HG03571 (cell line): ENCODE results near the gene NLGN4Y.

Experiments used
- ATAC-seq: cut with Tn5 transposase; IDR thresholded peaks from one replicate; pipeline ENCODE4 v1.9.1; 2021; ENCODE audit not compliant: unreplicated experiment

The NLGN4Y gene

DNA sequence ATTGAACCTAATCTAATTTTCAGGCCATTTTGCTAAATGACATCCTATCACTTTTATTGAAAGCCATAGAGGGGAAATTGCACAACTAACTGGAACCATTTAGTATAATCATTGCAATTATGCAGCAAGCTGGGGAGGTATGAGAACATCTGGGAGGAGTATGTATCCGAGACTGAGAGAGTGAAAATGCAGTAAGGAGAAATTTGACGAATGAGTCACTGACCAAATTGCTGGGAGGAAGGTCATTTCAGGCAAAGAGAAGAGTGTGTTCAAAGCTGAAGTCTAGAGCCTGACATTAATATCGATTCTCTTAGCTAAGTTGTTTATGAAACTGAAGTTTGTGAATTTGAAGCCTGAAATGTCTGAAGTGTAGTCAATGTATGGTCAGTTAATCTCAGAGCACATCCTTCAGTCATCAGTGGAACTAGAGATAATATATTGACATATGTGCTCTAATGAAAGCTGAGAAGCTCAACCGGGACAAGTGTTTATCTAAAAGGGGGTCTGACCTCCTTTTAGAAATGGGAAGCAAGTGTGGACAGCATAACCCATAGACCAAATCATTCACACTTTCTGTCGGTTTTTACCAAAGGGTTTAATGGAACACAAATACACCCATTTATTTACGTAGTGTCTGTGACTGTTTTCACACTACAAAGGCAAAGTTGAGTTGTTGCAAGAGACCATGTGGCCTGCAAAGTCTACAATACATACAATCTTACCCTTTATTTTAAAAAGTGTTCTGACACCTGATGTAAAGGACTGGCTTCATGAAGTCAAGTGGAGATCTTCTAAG, 120.0 kb downstream of the NLGN4Y start:
- no peak for ATAC-seq

DNA sequence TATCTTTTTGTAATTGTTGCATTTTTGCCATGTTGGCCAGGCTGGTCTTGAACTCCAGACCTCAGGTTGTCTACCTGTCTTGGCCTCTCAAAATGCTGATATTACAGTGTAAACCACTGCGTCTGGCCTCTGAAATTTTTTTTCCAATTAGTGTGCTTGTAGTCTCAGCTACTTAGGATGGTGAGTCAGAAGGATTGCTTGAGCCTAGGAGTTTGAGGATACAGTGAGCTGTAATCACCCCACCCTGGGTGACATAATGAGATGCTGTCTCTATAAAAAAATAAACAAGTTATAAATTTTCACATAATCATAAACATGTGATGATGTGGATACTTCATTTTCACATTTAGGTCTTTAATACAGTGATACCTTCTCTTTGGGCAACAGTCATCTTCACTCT, 154.9 kb downstream of the NLGN4Y start:
- no peak for ATAC-seq

DNA sequence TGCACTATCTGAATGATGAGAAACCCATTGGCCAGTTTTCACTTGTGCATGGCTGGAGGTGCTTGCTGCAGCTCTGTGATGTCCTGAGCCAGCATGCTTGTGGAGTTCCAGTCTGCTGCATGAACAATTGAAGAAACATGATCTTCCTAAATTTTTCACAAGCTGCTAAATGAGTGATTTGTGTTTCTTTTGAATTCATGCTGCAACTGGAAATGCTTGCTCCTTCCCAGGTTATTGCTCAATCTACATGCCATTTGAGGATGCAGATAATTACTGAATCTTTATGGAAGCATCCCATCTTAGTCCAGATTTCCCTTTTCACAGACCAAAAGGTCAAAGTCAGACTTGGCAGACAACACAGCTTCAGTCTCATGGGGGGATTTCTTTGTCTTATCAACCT, 170.2 kb downstream of the NLGN4Y start:
- no peak for ATAC-seq

DNA sequence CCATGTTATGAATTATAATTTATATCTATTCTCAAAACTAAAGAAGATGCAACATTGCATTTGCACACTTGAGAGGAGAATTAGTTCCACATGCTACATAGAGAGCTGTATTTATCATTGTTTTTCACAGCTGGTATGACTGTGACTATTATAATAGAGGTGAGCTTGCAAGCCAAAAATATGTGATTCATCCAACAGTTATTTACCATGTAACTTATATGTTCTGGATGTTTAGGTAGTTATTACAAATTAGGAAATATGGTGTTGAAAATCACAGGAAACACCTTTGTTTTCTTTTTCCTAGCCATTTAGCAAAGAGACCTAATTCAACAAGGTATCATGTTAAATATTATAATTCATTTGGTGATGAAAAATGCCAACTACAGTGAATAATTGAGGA, 183.8 kb downstream of the NLGN4Y start:
- ATAC-seq: no peak

DNA sequence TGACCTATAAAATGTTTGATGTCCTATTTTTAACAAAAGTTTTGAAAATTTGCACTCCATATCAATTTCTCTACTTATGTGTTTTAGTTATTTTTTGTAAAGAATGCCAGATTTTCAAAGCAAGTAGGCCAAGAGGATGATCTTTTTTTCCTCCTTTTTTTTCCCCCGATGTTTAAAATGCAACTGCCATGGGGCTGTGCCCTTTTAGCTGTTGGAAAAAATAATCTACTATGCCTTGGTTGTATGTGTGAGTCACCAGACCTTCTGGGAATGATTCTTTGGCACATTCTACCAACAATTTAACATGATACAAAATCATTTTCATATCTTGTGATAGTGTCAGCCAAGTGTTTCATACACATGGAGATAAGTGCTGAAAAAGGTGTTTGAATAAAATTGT, 217.3 kb downstream of the NLGN4Y start:
- ATAC-seq: no peak

DNA sequence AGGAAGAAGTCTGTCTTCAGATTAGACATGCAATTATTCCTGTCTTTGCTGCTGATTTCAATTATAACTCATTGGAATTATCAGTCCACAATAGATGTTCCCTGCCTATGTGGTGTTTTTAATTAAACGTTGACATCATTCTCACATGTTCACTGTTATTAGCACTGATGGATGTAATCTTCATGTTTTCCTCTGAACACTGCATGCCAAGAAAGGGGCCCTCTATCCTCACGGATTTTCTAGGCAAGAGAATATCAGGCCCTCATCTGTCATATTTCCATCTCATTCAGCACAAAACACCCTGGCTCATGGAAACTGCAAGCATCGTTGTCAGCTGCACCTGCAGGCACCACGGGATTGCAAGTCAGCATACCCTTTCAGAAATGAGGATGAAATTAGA, 224.0 kb downstream of the NLGN4Y start:
- no peak for ATAC-seq

DNA sequence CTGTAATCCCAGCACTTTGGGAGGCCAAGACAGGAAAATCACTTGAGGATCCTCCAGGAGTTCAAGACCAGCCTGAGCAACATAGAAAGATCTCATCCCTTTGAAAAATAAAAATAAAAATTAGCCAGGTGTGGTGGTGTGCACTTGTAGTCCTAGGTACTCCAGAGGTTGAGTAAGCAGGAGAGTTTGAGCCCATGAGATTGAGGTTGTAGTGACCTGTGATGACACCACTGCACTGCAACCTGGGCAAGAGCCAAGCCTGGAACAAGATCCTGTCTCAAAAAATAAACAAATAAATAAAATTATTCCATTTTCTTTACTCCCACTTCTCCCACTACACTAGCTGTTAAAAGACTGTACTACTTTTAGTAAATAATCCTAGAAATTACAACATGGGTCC, 231.2 kb downstream of the NLGN4Y start:
- ATAC-seq: no peak

DNA sequence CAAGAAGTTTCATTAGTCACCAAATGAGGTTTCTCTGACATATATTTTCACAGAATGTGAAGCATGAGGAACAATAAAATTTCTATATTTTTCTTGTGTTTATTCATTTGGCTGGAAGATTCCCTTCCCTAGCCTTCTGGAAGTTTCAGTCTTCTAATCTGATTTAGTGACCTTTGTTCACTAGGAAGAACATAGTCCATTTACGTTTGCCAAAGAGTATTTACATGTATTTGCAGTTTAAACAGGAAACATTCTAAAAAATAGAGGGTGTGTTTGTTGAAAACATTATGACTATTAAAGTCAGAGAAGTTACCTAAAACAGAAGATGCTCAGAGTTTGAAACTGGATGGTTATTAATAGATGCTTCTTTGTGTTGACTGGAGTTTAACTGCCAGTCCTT, 238.6 kb downstream of the NLGN4Y start:
- ATAC-seq: no peak

DNA sequence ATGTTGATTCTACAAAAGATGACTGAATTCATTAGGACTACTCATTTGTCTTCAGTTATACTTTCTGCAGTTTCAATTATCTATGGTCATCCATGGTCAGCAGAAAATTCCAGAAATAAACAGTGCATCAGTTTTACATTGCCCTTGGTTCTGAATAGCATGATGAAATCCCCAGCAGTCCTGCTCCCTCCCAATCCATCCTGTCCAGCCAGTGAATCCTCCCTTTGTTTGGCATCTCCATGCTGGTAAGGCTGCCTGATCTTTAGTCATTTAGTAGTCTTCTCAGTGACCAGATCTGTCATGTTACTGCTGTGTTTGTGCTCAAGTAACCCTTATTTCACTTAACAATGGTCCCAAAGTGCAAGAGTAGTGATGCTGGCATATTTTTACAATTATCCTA, 239.3 kb downstream of the NLGN4Y start:
- ATAC-seq: no peak

DNA sequence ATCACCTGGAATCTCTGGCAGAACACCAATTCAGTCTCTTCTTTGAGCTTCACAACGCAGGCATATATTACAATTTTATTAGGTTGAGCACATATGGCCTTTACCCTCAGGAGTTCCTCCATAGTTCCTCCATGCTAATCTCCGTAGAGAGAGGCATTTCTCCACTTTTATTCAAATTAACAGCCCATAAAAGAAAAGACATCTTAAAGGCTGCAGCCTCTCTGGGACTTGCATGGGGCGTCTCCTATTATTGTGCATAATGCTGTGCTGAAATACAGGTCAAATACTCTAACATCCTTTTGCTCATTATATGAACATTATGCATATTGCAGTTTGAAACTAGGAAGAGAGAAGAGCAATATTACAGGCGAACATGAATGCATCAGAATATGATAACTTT, 253.9 kb downstream of the NLGN4Y start:
- ATAC-seq: no peak

DNA sequence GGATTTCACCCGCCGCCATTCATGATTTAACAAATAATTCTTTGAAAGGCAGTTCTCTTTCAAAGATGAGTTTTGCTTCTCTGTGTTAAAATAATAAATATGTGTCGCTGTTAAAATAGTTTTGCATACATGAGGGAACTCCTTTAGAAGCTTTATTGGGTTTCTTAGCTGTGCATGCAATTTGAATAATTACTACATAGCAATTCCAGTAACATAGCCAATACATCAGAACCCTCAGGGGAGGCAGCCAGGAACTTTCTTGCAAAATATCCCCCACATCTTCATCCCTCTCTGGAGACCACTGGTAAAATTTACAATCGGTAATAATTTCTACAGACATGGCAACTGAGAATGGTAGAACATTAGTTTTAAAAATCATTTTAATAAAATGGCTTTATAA, 268.8 kb downstream of the NLGN4Y start:
- no peak for ATAC-seq

DNA sequence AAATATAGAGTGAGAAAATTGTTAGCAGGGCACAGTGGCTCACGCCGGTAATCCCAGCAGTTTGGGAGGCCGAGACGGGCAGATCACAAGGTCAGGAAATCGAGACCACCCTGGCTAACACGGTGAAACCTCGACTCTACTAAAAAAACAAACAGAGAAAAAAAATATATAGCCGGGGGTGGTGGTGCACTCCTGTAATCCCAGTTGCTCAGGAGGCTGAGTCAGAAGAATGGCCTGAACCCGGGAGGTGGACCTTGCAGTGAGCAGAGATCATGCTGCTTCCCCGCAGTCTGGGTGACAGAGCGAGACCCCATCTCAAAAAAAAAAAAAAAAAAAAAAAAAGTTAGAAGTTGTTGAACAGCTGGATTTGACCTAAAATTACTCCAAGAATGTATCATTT, 269.3 kb downstream of the NLGN4Y start:
- no peak for ATAC-seq

DNA sequence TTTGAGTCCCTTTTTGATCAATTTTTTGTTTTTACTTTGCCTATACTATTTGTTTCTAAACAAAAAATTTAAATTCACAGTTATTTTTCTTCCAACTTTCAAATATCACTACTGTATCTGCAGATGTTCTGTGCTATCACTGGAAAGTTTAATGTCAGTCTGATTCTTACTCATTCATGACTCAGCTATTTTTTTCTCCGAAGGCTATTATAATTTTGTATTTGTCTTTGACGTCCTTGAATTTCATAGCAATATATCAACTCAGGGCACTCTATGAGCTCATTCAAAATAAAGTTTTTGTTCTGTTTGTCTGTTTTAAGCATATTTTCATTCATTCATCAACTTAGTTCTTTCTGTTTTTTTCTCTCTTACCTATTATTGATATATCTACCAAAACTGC, 273.7 kb downstream of the NLGN4Y start:
- no peak for ATAC-seq

DNA sequence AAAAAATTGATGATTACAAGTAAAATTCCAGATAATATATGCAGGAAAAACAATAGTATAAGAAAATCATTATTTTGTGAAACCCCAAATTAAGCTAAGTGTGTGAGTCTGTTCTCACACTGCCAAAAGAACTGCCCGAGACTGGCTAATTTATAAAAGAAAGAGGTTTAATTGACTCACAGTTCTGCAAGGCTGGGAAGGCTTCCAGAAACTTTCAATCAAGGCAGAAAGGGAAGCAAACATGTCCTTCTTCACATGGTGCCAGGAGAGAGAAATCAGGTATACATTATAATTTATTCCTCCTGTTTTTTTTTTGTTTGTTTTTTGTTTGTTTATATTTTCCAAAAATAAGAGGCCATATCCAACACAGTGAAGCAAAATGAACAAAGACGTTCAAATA, 276.8 kb downstream of the NLGN4Y start:
- ATAC-seq: no peak

DNA sequence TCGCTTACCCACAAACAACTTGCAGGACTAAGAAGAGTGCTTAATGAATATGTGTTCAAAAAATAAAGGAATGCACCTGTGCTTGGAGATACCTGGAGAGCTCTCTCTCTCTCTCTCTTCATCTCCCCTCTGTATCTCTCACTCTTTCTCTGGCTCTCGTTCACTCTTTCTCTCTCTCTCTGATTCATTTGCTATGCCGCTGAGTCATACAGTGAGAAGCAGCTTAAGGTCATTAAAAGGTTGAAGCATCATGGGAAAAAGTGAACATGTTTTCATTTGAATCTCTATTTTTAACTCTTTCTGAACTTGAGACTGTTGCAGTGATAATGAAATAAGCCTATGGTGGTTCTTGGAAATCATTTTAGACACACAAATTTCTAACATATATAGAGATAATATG, 277.8 kb downstream of the NLGN4Y start:
- ATAC-seq: no peak

DNA sequence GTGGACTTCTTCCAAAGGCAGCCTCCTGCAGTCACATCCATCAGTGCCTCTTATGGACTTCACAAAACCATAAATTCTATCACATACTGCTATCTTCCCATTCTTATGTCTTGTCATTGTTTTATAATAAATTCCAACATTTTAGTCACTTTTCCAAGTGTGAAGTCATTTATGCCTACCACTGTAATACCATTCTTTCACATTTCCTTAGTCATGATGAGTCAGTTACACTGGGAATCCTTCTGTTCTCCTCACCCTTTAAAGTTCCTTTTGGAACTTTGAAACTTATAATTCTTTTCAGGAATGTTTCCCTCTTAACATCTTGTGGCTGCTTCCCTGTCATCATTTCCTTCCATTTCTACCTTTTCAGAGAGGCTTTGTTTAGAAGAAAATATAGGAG, 279.7 kb downstream of the NLGN4Y start:
- no peak for ATAC-seq

DNA sequence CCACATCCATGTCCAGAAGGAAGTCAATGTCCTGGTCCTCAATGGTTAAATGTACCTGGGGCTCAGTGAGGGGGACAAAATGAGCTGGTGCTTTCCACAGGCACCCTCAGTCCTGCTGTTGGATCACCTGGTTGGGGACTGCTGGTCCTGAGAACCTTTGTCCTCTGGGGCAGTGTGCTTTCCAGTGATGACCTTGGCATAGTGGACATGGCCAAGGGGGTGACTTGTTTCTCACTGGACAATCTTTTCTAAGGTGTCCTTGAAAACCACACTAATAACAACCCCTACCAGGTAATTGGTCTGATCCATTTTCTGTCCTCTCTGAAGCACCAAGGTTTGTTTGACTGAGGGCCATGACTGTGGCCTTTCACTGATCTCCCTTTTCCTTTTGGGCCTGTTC, 294.1 kb downstream of the NLGN4Y start:
- ATAC-seq: no peak

DNA sequence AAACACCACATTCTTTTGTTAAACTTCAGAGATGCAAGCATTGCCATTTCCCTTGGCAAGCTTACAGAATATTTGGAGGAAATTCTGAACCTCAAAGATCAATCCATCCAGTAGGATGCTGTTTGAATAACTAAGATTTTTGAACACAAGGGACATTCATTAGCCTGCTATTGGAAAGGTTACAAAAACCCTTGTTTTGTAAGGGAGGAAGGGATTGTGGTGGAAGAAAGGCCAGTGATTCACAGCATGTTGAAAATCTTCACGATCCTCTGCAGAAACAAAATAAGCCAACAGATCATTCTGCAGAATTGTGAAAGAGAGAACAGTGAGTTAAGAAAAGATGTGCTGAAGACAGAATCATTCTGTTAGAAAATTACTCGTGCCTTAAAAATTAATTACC, 297.9 kb downstream of the NLGN4Y start:
- no peak for ATAC-seq

DNA sequence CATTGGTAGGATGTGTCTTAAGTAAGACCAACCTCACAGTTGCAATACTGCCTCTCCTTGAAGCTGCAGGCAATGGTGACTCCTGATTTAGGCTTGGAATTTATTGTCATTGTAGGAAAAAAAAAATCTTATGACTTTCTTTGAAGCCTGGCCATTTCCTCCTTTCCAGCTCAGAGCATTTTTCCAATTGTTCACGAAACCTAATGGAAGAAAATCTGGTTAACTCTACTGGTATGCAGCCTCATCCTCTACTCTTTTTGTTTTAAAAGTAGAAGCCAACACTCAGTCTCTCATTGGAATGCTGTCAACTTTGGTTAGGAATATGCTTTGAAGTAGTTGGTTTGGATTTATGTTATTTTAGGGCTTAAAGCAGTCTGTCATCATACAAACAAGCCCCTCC, 298.6 kb downstream of the NLGN4Y start:
- no peak for ATAC-seq

DNA sequence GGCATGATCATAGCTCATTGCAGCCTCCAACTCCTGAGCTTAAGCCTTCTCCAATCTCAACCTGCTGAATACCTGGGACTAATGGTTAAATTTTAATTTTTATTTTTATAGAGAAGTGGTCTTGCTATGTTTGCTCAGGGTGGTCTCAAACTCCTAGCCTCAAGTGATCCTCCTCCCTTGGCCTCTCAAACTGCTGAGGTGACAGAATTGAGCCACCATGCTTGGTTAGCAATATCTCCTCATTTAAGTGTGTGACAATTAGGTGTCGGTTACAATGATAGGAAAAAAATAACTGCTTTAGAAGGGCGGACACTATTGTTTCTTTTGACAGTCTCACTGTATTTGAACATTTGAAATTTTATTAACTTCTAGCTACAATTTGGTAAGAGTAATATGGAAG, 300.3 kb downstream of the NLGN4Y start:
- no peak for ATAC-seq

DNA sequence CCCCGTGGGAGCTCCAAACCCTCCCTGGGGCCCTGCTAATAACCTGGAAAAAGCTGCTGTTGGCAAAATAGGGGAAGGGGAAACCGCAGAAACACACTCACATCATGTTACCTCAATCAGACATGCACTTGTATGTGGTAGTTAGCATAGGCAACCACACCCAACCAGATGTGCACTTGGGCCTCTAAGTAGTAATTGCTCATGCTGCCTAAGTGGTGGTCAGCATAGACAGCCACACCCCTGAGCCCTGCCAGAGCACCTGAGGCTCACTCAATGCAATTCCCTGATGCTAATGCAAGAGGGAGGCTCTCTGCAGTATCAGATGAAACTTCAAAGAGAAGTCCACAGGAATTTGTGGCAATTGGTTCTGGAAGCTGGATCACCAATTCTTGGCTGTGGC, 301.4 kb downstream of the NLGN4Y start:
- ATAC-seq: no peak

DNA sequence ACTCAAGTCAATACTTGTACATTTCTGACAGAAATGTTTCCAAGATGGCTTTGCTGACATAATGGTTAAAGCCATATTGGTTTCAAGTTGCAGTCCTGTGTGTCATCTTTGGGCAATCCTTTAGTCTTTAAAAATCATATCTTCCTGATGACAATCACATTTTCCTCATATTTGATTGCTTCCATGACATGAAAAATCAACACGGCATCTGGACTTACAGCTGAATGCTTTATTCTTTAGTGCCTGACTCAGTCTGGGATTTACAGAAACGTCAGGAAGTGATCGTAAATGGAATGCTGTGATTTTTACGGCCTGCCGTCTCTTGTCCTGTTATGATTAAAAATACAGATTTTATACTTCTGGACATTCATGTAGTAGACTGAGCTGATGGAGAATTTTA, 304.2 kb downstream of the NLGN4Y start:
- ATAC-seq: no peak

DNA sequence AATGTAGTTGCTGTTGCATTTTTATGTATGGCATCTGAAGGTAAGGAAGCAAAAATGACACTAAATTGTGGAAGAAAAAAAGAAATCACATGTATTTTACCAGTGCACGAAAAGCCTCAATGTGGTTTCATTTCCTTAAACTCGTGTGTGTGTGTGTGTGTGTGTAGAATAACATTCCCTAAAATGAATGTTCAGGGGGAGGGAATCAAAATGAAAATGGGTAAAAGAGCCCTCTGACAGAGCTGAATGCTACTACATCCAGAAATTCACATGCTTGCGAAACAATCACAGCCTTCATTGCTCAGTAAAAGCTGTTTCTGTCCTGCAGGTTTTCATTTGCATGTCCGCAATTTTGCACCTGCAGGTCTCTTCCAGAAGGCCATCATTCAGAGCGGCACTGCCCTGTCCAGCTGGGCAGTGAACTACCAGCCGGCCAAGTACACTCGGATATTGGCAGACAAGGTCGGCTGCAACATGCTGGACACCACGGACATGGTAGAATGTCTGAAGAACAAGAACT, 305.1 kb downstream of the NLGN4Y start:
- no peak for ATAC-seq
